T-helper 1 cell treated with Interleukin-12 subunit alpha and Interleukin-12 subunit beta and Interleukin-4 antibody, amounts not matched to agents 30 μg/mL and 1 μg/mL, for 36 hours (primary cell): ENCODE measurements around the gene UVSSA.

Experiments used
- H3K27ac Mint-ChIP-seq: one replicate; pipeline ENCODE4 v1.8.0; 2021; ENCODE audit warnings: mild to moderate bottlenecking, mixed read lengths
- H3K27me3 Mint-ChIP-seq: one replicate; pipeline ENCODE4 v1.8.0; 2021; ENCODE audit warnings: low read depth, mixed read lengths
- H3K36me3 Mint-ChIP-seq: one replicate; pipeline ENCODE4 v1.8.0; 2021; ENCODE audit warnings: low read depth, mixed read lengths
- H3K4me1 Mint-ChIP-seq: one replicate; pipeline ENCODE4 v1.8.0; 2021; ENCODE audit warnings: low read depth, mixed read lengths
- H3K4me3 Mint-ChIP-seq: one replicate; pipeline ENCODE4 v1.8.0; 2021; ENCODE audit warnings: mild to moderate bottlenecking, moderate library complexity, mixed read lengths
- H3K9me3 Mint-ChIP-seq: one replicate; pipeline ENCODE4 v1.8.0; 2021; ENCODE audit warnings: mixed read lengths

The UVSSA gene

GRCh38 chr4:1346781-1347409 is at the start of gene UVSSA:
UVSSA (plus strand) TSS chr4:1347208; CDS start chr4:1348092, 884 bp downstream.
- Mint-ChIP-seq H3K36me3 (peaks cover 6% of the 10 kb centered on the region), H3K9me3 (no peaks in the 10 kb centered on the region), H3K4me3 (peak within 1 kb of the TSS; percentile 98), H3K4me1 (peaks cover 27% of the 10 kb centered on the region), H3K27me3 (no peaks in the 10 kb centered on the region), H3K27ac (peak within 1 kb of the TSS; percentile 94)

GRCh38 chr4:1297456-1298325 is 49.3 kb upstream of the UVSSA start:
- H3K9me3 Mint-ChIP-seq: no peaks in the 10 kb centered on the region
- H3K27ac Mint-ChIP-seq: no peak overlapping the region
- no peaks in the 10 kb centered on the region for H3K27me3 Mint-ChIP-seq
- H3K36me3 Mint-ChIP-seq: peaks cover 23% of the 10 kb centered on the region
- H3K4me1 Mint-ChIP-seq: peaks cover 24% of the 10 kb centered on the region
- no peak overlapping the region for H3K4me3 Mint-ChIP-seq

GRCh38 chr4:1298461-1298860 is 48.5 kb upstream of the UVSSA start:
- Mint-ChIP-seq H3K36me3 (peaks cover 23% of the 10 kb centered on the region), H3K4me1 (peaks cover 24% of the 10 kb centered on the region)

GRCh38 chr4:1299301-1299860 is 47.6 kb upstream of the UVSSA start:
- Mint-ChIP-seq H3K27me3 (no peaks in the 10 kb centered on the region), H3K27ac (peak overlapping the region; percentile 33), H3K9me3 (no peaks in the 10 kb centered on the region), H3K4me1 (peaks cover 20% of the 10 kb centered on the region), H3K4me3 (no peak overlapping the region), H3K36me3 (peaks cover 23% of the 10 kb centered on the region)

More at GRCh38 chr4:1298461-1298860, 48.5 kb upstream of the UVSSA start:
- Mint-ChIP-seq H3K27ac (no peak overlapping the region), H3K9me3 (no peaks in the 10 kb centered on the region), H3K4me3 (no peak overlapping the region), H3K27me3 (no peaks in the 10 kb centered on the region)

GRCh38 chr4:1300466-1301455 is 46.2 kb upstream of the UVSSA start:
- Mint-ChIP-seq H3K9me3 (no peaks in the 10 kb centered on the region), H3K36me3 (peaks cover 26% of the 10 kb centered on the region), H3K27me3 (no peaks in the 10 kb centered on the region), H3K4me1 (peaks cover 31% of the 10 kb centered on the region), H3K4me3 (no peak overlapping the region), H3K27ac (peak overlapping the region; percentile 2)

- no peak overlapping the region for H3K27ac Mint-ChIP-seq
- H3K4me3 Mint-ChIP-seq: no peak overlapping the region
- peaks cover 36% of the 10 kb centered on the region for H3K4me1 Mint-ChIP-seq
- H3K27me3 Mint-ChIP-seq: no peaks in the 10 kb centered on the region
- peaks cover 28% of the 10 kb centered on the region for H3K36me3 Mint-ChIP-seq
- H3K9me3 Mint-ChIP-seq: no peaks in the 10 kb centered on the region
Observed at GRCh38 chr4:1302159-1302558, 44.8 kb upstream of the UVSSA start.

- H3K27ac Mint-ChIP-seq: no peak overlapping the region
- peaks cover 16% of the 10 kb centered on the region for H3K36me3 Mint-ChIP-seq
- no peaks in the 10 kb centered on the region for H3K9me3 Mint-ChIP-seq
- no peaks in the 10 kb centered on the region for H3K27me3 Mint-ChIP-seq
- peaks cover 43% of the 10 kb centered on the region for H3K4me1 Mint-ChIP-seq
- H3K4me3 Mint-ChIP-seq: no peak overlapping the region
Observed at GRCh38 chr4:1305261-1305711, 41.7 kb upstream of the UVSSA start.

GRCh38 chr4:1305781-1306455 is 41.1 kb upstream of the UVSSA start:
- Mint-ChIP-seq H3K27me3 (no peaks in the 10 kb centered on the region), H3K4me3 (peak overlapping the region; percentile 33)

GRCh38 chr4:1307951-1308735 is 38.9 kb upstream of the UVSSA start:
- H3K27me3 Mint-ChIP-seq: no peaks in the 10 kb centered on the region
- H3K9me3 Mint-ChIP-seq: no peaks in the 10 kb centered on the region
- no peak overlapping the region for H3K4me3 Mint-ChIP-seq
- peaks cover 44% of the 10 kb centered on the region for H3K4me1 Mint-ChIP-seq
- no peak overlapping the region for H3K27ac Mint-ChIP-seq
- H3K36me3 Mint-ChIP-seq: peaks cover 14% of the 10 kb centered on the region

More at GRCh38 chr4:1305781-1306455, 41.1 kb upstream of the UVSSA start:
- H3K9me3 Mint-ChIP-seq: no peaks in the 10 kb centered on the region
- H3K36me3 Mint-ChIP-seq: peaks cover 14% of the 10 kb centered on the region
- H3K27ac Mint-ChIP-seq: peak overlapping the region; percentile 42
- H3K4me1 Mint-ChIP-seq: peaks cover 44% of the 10 kb centered on the region

- peak overlapping the region; percentile 81 for H3K27ac Mint-ChIP-seq
- peaks cover 46% of the 10 kb centered on the region for H3K4me1 Mint-ChIP-seq
- H3K27me3 Mint-ChIP-seq: no peaks in the 10 kb centered on the region
- H3K4me3 Mint-ChIP-seq: peak overlapping the region; percentile 59
- H3K36me3 Mint-ChIP-seq: peaks cover 20% of the 10 kb centered on the region
- no peaks in the 10 kb centered on the region for H3K9me3 Mint-ChIP-seq
Observed at GRCh38 chr4:1309261-1310010, 37.6 kb upstream of the UVSSA start.

GRCh38 chr4:1310031-1310795 is 36.8 kb upstream of the UVSSA start:
- Mint-ChIP-seq H3K27ac (no peak overlapping the region), H3K4me3 (peak overlapping the region; percentile 14), H3K9me3 (no peaks in the 10 kb centered on the region), H3K27me3 (no peaks in the 10 kb centered on the region), H3K36me3 (peaks cover 18% of the 10 kb centered on the region), H3K4me1 (peaks cover 46% of the 10 kb centered on the region)
